Activated T-cell treated with anti-CD3 and anti-CD28 coated beads, Interleukin-2, amount 50 U/mL, for 4 hours (primary cell): ENCODE results near the gene MDP1. TPM values are rescaled to one million over a fixed set of nuclear protein-coding genes. Genes with fewer than 3 reads are reported as not detected.

Experiments used
- ATAC-seq, 2 donors: fragments of 200-7000 bp; cut with Tn5 transposase; one replicate each; pipeline ENCODE4 v1.10.0; 2021
- DNase-seq: peaks from one replicate; pipeline ENCODE4 v3.0.0-alpha.2; 2020
- H3K27me3 Mint-ChIP-seq: one replicate; pipeline ENCODE4 v1.8.0; 2021; ENCODE audit warnings: low read depth, mixed read lengths
- H3K36me3 Mint-ChIP-seq: one replicate; pipeline ENCODE4 v1.8.0; 2022; ENCODE audit warnings: mixed read lengths; ENCODE audit not compliant: insufficient read depth
- H3K4me1 Mint-ChIP-seq: one replicate; pipeline ENCODE4 v1.8.0; 2021; ENCODE audit warnings: low read depth, mixed read lengths
- H3K4me3 Mint-ChIP-seq: one replicate; pipeline ENCODE4 v1.8.0; 2021; ENCODE audit warnings: mild to moderate bottlenecking, moderate library complexity, mixed read lengths
- H3K9me3 Mint-ChIP-seq: one replicate; pipeline ENCODE4 v1.8.0; 2021; ENCODE audit warnings: mixed read lengths
- total RNA-seq, 3 donors: library from RNA; stranded (reverse); gene quantifications; one replicate each; pipeline ENCODE4 v1.2.1, GENCODE V29; 2021

MDP1 gene
- 10 to 100 TPM; 16.3 to 19.5 (median 18.4) TPM for total RNA-seq

DNA sequence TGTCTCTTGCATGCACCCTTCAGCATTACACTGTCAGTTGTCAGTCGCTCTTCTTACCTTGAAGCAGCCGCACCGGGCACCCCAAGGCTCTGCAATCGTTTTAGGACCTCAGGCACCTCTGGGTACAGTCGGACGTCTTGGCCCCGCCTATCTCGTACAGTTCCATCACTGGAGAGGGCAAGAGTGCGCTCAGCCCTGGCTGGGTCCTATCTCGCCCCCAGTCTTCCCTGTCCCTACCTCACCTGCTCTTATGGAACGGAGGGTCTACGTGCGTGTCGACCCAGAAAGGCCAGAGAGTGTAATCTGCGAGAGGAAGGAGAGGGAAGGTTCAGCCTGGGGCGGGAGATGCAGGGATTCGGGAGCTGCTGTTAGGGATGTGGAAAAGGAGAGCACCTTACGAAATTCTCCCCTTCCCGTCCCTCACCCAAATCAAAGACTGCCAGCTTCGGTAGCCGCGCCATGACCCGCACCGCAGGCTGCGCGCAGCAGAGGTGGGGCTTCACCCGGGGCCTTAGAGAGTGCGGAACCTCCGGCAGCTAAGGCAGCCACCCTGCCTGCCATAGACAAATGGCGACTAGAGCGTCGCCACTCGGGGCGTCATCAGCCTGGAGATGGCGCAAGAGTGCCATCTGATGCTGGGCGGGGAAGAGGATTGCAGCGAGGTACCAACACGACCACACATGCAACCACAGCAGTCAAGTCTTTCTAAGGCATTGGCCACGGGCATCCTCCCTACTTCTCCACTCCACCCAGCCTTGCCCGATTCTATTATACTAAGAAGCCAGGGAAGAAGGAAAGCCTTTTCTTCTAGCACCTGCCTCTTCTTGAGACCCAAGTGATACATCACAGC lies at the start of gene MDP1:
TSS of gene MDP1 (minus strand) at position 572 of the 850 bp plus-strand sequence. CDS start at position 461, 111 bp downstream.
- Mint-ChIP-seq H3K4me3 (peak within 1 kb of the TSS; percentile 90), H3K36me3 (peaks cover 15% of the 10 kb centered on the region), H3K27me3 (no peaks in the 10 kb centered on the region), H3K9me3 (no peaks in the 10 kb centered on the region), H3K4me1 (peaks cover 47% of the 10 kb centered on the region)
- ATAC-seq (peak; percentile 73 to 76), DNase-seq (peak; percentile 79)

DNA sequence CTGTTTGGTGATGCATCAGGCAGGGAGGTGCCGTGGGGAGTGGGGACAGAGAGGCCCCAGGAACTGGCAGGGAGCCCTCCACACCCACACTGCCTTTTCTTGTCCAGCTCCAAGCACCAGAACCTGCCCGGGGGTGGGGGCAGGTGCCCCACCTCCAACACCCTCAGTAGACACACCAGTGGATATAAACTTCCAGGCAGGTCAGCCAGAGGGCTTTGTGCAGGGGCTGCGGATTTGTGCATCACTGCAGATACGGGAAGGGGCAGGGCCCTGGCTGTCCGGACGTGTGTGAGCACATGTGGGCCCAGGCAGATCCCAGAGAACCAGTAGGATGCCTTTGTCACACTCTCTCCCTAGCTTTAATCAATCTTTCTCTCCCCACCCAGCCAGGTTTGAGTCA lies 48.4 kb upstream of the MDP1 start:
- H3K36me3 Mint-ChIP-seq, result peaks cover 21% of the 10 kb centered on the region
- no peak overlapping the region for H3K4me3 Mint-ChIP-seq

DNA sequence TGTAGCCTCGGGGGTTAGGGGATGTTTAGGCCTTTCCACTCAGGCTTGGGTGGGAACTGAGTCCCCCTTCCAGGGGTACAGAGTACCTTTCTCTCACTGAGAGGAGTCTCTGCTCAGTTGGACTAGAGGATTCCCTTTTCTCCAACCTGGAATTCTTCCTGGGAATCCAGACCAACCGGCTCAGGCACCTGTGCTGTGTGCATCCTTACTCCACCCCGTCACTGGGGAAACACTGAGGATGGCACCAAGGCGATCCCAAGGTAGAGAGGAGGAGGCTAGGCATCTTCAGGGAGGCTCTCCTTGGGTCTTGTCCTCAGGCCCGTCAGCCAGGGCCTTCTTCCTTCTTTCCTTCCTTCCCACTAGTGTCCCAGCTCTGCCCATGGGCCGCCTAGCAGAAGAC lies 48.0 kb upstream of the MDP1 start:
- H3K4me3 Mint-ChIP-seq, result no peak overlapping the region
- H3K4me1 Mint-ChIP-seq, result no peaks in the 10 kb centered on the region
- ATAC-seq (no peak), DNase-seq (no peak)
- no peaks in the 10 kb centered on the region for H3K27me3 Mint-ChIP-seq
- peaks cover 21% of the 10 kb centered on the region for H3K36me3 Mint-ChIP-seq
- H3K9me3 Mint-ChIP-seq, result no peaks in the 10 kb centered on the region

More for the DNA sequence above, 48.4 kb upstream of the MDP1 start:
- Mint-ChIP-seq H3K27me3 (no peaks in the 10 kb centered on the region), H3K9me3 (no peaks in the 10 kb centered on the region), H3K4me1 (no peaks in the 10 kb centered on the region)
- no peak for DNase-seq
- no peak for ATAC-seq

GRCh38 chr14:24262821-24263733 lies 47.2 kb upstream of the MDP1 start, which contains the start of gene TGM1:
Gene TGM1, minus strand, starts transcription at chr14:24263177. Its CDS starts 825 bp downstream, at chr14:24262352.
- no peaks in the 10 kb centered on the region for H3K4me1 Mint-ChIP-seq
- H3K27me3 Mint-ChIP-seq, result no peaks in the 10 kb centered on the region
- H3K4me3 Mint-ChIP-seq, result no peak within 1 kb of the TSS
- no peaks in the 10 kb centered on the region for H3K9me3 Mint-ChIP-seq
- H3K36me3 Mint-ChIP-seq, result peaks cover 17% of the 10 kb centered on the region
- ATAC-seq (no peak), DNase-seq (no peak)

- no peak for ATAC-seq
- no peaks in the 10 kb centered on the region for H3K9me3 Mint-ChIP-seq
These were observed 46.1 kb upstream of the MDP1 start for GRCh38 chr14:24261969-24262327.

DNA sequence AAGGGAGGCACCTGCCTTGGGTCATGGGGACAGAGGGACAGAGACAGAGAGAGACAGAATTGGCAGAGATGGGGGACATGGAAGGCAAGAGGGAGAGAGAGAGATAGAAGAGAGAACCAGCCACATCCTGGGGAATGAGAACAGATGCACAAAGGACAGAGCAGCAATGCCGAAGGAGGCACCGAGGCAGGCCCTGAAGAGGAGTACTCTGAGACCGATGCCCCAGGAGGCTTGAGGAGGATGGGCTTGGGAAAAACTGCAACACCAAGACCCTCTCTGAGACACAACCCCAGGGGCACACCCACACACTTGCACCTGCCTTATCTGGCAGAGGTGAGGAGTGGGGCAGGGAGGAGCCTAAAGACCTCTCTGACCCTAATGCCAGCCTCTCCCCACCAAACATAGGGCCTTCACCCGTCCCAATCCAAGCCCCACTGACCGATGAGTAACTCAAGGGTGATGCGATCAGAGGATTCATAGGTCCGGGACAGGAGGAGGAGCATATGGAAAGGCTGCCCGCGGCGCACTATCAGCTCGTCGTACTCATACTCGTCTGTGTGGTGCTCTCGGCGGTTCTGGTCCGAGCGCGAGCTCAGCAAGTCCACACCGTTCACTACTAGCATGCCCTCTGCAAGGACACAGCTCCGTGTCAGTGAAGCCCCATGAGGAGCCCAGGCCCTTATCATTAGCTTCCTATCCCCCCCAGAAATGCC lies 45.5 kb upstream of the MDP1 start:
- no peak for ATAC-seq

More at GRCh38 chr14:24261969-24262327, 46.1 kb upstream of the MDP1 start:
- Mint-ChIP-seq H3K27me3 (no peaks in the 10 kb centered on the region), H3K36me3 (peaks cover 13% of the 10 kb centered on the region), H3K4me3 (no peak overlapping the region), H3K4me1 (no peaks in the 10 kb centered on the region)
- DNase-seq, result no peak

GRCh38 chr14:24260780-24261157 lies 44.9 kb upstream of the MDP1 start:
- H3K9me3 Mint-ChIP-seq, result no peaks in the 10 kb centered on the region
- H3K27me3 Mint-ChIP-seq, result no peaks in the 10 kb centered on the region
- no peak for DNase-seq
- ATAC-seq, result no peak
- no peak overlapping the region for H3K4me3 Mint-ChIP-seq
- peaks cover 7% of the 10 kb centered on the region for H3K36me3 Mint-ChIP-seq
- no peaks in the 10 kb centered on the region for H3K4me1 Mint-ChIP-seq

More for the DNA sequence above, 45.5 kb upstream of the MDP1 start:
- Mint-ChIP-seq H3K27me3 (no peaks in the 10 kb centered on the region), H3K4me3 (no peak overlapping the region), H3K36me3 (peaks cover 8% of the 10 kb centered on the region), H3K4me1 (no peaks in the 10 kb centered on the region), H3K9me3 (no peaks in the 10 kb centered on the region)
- no peak for DNase-seq

- DNase-seq (no peak), ATAC-seq (no peak)
- Mint-ChIP-seq H3K27me3 (no peaks in the 10 kb centered on the region), H3K36me3 (peaks cover 10% of the 10 kb centered on the region), H3K4me3 (no peak overlapping the region), H3K9me3 (no peaks in the 10 kb centered on the region), H3K4me1 (no peaks in the 10 kb centered on the region)
These were observed 44.3 kb upstream of the MDP1 start for GRCh38 chr14:24260026-24260779.

DNA sequence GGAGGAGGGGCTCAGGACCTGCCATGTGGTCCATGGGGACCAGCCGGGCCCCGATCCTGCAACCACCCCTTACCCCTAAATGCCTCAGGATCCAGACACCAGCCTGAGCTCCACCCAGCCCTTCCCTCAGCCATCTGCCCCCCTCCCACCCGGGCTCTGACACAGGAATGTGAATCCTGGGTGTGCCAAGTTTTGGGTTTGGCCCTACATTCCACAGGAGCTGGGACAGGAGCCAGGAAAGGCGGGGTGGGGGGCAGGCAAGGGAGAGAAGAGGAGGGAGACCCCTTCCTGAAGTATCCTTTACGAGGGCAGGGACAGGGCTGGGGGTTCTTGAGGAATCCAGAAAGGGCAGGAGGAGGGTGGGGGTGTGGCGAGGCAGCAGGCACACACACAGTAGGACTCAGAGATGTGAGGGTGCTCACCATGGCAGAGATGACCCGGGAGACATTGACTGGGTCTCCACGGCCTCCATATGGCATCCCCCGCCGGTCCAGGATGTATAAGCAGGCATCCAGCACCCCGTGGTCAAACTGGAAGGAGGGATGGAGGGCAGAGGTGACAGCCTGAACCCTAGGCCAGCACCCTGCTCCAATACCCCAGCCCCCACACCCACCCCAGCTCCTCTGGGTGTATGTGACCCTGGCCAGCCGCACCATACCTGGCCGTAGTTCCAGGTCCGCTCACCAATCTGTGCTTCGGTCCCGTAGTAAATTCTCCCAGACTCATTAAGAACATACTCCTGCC lies 43.6 kb upstream of the MDP1 start:
- Mint-ChIP-seq H3K36me3 (peaks cover 12% of the 10 kb centered on the region), H3K4me3 (no peak overlapping the region), H3K4me1 (no peaks in the 10 kb centered on the region), H3K27me3 (no peaks in the 10 kb centered on the region), H3K9me3 (no peaks in the 10 kb centered on the region)
- no peak for DNase-seq
- ATAC-seq, result no peak

DNA sequence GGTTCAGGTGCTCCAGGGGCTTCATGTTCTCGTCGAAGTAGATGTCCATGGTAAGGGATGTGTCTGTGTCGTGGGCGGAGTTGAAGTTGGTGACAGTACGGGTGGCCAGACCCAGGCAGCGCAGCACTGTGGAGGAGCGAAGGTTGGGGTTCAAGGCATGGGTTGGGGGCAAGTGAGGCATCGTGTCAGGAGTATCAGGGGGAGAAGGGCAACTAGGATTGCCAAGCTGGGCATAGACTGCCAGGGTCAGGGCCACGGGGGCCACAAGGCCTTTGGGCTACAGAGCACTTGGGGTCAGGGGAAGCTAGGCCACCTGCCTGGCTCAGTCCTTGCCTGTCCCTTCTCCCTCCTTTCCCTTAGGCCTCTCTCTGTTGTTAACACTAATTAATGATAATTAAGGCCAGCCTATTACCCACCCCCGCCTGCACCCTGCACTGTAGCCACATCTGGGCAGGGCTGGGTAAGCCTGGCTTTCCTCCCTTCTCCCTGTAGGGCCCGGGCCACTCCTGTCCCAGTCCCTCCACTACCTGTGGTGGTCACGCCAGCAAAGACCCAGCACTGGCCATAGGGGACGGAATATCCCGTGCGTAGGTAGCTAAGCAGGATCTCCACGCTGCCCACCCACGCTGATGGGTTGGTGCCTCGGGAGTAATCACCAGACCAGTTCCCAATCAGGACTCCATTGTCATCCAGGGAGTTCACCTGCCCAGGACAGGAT lies 42.8 kb upstream of the MDP1 start:
- Mint-ChIP-seq H3K9me3 (no peaks in the 10 kb centered on the region), H3K36me3 (peaks cover 18% of the 10 kb centered on the region), H3K4me3 (no peak overlapping the region), H3K4me1 (no peaks in the 10 kb centered on the region), H3K27me3 (no peaks in the 10 kb centered on the region)
- no peak for DNase-seq
- no peak for ATAC-seq

DNA sequence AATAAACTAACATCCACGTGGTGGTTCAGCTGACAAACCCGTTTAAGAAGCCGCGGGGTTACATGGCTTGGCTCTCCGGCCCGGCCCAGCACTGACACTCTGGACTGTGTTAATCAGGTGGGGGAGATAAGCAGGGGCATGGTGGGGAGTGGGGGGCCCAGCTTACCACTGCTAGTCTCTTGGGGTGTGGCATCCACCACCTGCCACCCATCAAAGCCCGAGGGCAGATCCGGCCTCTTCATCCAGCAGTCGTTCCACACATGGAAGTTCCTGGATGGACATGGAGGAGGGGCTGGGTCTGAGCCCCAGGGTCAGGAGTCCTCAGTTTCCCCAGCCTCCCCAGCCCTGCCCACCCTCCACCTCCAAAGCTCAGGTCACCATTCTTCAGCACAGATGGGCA lies 42.3 kb upstream of the MDP1 start:
- no peak for ATAC-seq
- H3K36me3 Mint-ChIP-seq, result peaks cover 19% of the 10 kb centered on the region
- H3K9me3 Mint-ChIP-seq, result no peaks in the 10 kb centered on the region
- no peaks in the 10 kb centered on the region for H3K4me1 Mint-ChIP-seq
- no peaks in the 10 kb centered on the region for H3K27me3 Mint-ChIP-seq
- no peak for DNase-seq
- H3K4me3 Mint-ChIP-seq, result no peak overlapping the region

- Mint-ChIP-seq H3K9me3 (no peaks in the 10 kb centered on the region), H3K4me1 (no peaks in the 10 kb centered on the region), H3K27me3 (no peaks in the 10 kb centered on the region), H3K36me3 (peaks cover 15% of the 10 kb centered on the region), H3K4me3 (no peak overlapping the region)
- ATAC-seq (no peak), DNase-seq (no peak)
These were observed 41.1 kb upstream of the MDP1 start for GRCh38 chr14:24256960-24257359.
